ENCODE data around the gene TBC1D19.
A peak's percentile ranks its signal among the peaks of the same experiment; 100 is the strongest.

The TBC1D19 gene

GRCh38 chr4:26746802-26747213 is 162.9 kb downstream of the TBC1D19 start:
- DNase-seq: no peak

- DNase-seq: no peak
These were observed 164.9 kb downstream of the TBC1D19 start for GRCh38 chr4:26748811-26749210.

GRCh38 chr4:26749867-26750266 is 166.0 kb downstream of the TBC1D19 start:
- DNase-seq: no peak

GRCh38 chr4:26751004-26751403 is 167.1 kb downstream of the TBC1D19 start:
- no peak for DNase-seq

- no peak for DNase-seq
These were observed 168.0 kb downstream of the TBC1D19 start for GRCh38 chr4:26751838-26752237.

GRCh38 chr4:26753187-26753586 is 169.3 kb downstream of the TBC1D19 start:
- DNase-seq: no peak

GRCh38 chr4:26753617-26754016 is 169.7 kb downstream of the TBC1D19 start:
- peak; percentile 84 to 91 for DNase-seq

GRCh38 chr4:26757751-26758150 is 173.9 kb downstream of the TBC1D19 start:
- no peak for DNase-seq

GRCh38 chr4:26758899-26759298 is 175.0 kb downstream of the TBC1D19 start:
- no peak for DNase-seq

GRCh38 chr4:26762650-26763049 is 178.8 kb downstream of the TBC1D19 start:
- DNase-seq: peak in 1 of 2 experiments; percentile 42

GRCh38 chr4:26763063-26763462 is 179.2 kb downstream of the TBC1D19 start:
- no peak for DNase-seq

GRCh38 chr4:26763648-26764047 is 179.8 kb downstream of the TBC1D19 start:
- DNase-seq: no peak

GRCh38 chr4:26764231-26764630 is 180.3 kb downstream of the TBC1D19 start:
- no peak for DNase-seq

- DNase-seq: no peak
These were observed 181.6 kb downstream of the TBC1D19 start for GRCh38 chr4:26765515-26765914.

- DNase-seq: no peak
These were observed 182.3 kb downstream of the TBC1D19 start for GRCh38 chr4:26766141-26766540.

GRCh38 chr4:26772096-26772873 is 188.4 kb downstream of the TBC1D19 start:
- peak; percentile 9 to 60 for DNase-seq

- no peak for DNase-seq
These were observed 195.3 kb downstream of the TBC1D19 start for GRCh38 chr4:26779224-26779623.

GRCh38 chr4:26779674-26780073 is 195.8 kb downstream of the TBC1D19 start:
- DNase-seq: no peak

- no peak for DNase-seq
These were observed 196.7 kb downstream of the TBC1D19 start for GRCh38 chr4:26780539-26780938.

- DNase-seq: no peak
These were observed 198.4 kb downstream of the TBC1D19 start for GRCh38 chr4:26782168-26782829.

- DNase-seq: peak in 1 of 2 experiments; percentile 46
These were observed 198.9 kb downstream of the TBC1D19 start for GRCh38 chr4:26782830-26783202.

GRCh38 chr4:26784207-26784865 is 200.5 kb downstream of the TBC1D19 start:
- no peak for DNase-seq

- DNase-seq: no peak
These were observed 201.4 kb downstream of the TBC1D19 start for GRCh38 chr4:26785312-26785711.

GRCh38 chr4:26785810-26786209 is 201.9 kb downstream of the TBC1D19 start:
- no peak for DNase-seq

Measured in NCI-H524 (cell line).